Liver (tissue), 2 donors: ENCODE data around the gene TESMIN.

Source experiments
- CTCF ChIP-seq: fragments of 150-350 bp; IDR thresholded peaks from 2 replicates; pipeline ENCODE4 v1.5.1; 2017; ENCODE audit warnings: improper control_type of control experiment, low read depth, low read length; ENCODE audit not compliant: missing input control
- TF ChIP-seq, protein P1 (sequence below): IDR thresholded peaks from 2 replicates; pipeline ENCODE4 v1.6.1; 2016; ENCODE audit warnings: antibody characterized with exemption
- donor health status: healthy.

DNA sequence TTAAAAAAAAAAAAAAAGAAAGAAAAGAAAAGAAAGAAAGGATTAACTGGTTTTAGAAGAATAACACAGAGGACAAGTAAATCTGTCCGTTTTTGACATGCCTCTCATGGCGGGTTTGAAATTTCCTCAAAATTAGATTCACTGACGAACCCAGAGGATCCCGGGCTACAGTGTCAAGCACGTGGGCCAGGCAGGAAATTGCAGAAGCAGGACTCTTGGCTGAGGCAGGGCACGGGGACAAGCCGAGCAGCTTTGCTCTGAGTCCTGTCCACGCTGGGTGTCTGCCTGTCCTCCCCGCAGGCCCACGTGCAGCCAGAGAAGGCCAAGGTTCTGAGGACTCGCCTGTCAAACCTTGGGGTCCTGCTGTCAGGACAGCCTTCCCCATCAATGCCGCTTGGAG lies 42.3 kb downstream of the TESMIN start:
- no peak for TF ChIP-seq CTCF
- TF ChIP-seq, protein P1, sequence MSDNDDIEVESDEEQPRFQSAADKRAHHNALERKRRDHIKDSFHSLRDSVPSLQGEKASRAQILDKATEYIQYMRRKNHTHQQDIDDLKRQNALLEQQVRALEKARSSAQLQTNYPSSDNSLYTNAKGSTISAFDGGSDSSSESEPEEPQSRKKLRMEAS, result no peak
